Measurements from ENCODE around the gene TEAD4.

Gene TEAD4

DNA sequence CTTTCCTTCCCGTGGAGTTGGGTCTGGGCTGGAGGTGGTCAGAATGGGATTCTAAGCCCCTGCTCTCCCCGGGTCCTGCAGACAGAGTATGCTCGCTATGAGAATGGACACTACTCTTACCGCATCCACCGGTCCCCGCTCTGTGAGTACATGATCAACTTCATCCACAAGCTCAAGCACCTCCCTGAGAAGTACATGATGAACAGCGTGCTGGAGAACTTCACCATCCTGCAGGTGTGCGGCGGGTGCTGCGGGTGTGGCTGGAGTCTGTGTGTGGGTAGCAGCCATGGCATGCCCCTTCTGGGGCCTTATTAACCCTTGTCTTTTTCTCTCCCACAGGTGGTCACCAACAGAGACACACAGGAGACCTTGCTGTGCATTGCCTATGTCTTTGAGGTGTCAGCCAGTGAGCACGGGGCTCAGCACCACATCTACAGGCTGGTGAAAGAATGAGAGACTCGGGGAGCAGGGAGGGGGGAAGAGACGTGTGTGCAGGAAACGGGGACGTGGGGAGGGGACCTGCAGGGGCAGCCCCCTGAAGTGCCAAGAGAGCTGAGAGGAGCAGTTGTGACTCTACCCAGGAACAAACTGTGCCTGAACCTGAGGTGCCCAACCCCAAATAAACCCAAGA is 80.9 kb downstream of the TEAD4 start:
- H3K9ac ChIP-seq (ENCODE audit: insufficient read length): no peak overlapping the region
- no peak overlapping the region for H3K4me3 ChIP-seq
- no peaks in the 10 kb centered on the region for H3K9me3 ChIP-seq (ENCODE audit: low read depth, low read length)
- no peak overlapping the region for H3K27ac ChIP-seq
- TF ChIP-seq FOXP2 (optimal IDR thresholded peaks at IDR 0.05; ENCODE audit: control extremely low read depth, extremely low read length, insufficient read depth): no peak
- TF ChIP-seq POLR2AphosphoS5 (IDR thresholded peaks at IDR 0.05; ENCODE audit: borderline replicate concordance, low read depth, low read length): no peak
- TF ChIP-seq EZH2 (IDR thresholded peaks at IDR 0.05): no peak
- peaks cover 20% of the 10 kb centered on the region; the same call in 1 of the 2 replicates for H3K36me3 ChIP-seq (ENCODE audit: insufficient read depth, low read length)
- DNase-seq (ENCODE audit: low read depth, low spot score): no peak

- H3K4me3 ChIP-seq: no peak overlapping the region
These were observed 81.7 kb downstream of the TEAD4 start for GRCh38 chr12:3040663-3041544.

GRCh38 chr12:3041558-3042164 is 82.5 kb downstream of the TEAD4 start:
- peak; percentile 24 for DNase-seq (ENCODE audit: low read depth, low spot score)
- H3K9me3 ChIP-seq (ENCODE audit: low read depth, low read length): no peaks in the 10 kb centered on the region
- H3K9ac ChIP-seq (ENCODE audit: insufficient read length): no peak overlapping the region
- no peak overlapping the region for H3K4me3 ChIP-seq
- no peak for TF ChIP-seq POLR2AphosphoS5 (IDR thresholded peaks at IDR 0.05; ENCODE audit: borderline replicate concordance, low read depth, low read length)
- H3K36me3 ChIP-seq (ENCODE audit: insufficient read depth, low read length): peaks cover 20% of the 10 kb centered on the region; the same call in 1 of the 2 replicates
- no peak overlapping the region for H3K27ac ChIP-seq

More at GRCh38 chr12:3040663-3041544, 81.7 kb downstream of the TEAD4 start:
- TF ChIP-seq EZH2 (IDR thresholded peaks at IDR 0.05): no peak
- no peak for TF ChIP-seq FOXP2 (optimal IDR thresholded peaks at IDR 0.05; ENCODE audit: control extremely low read depth, extremely low read length, insufficient read depth)
- no peak for TF ChIP-seq POLR2AphosphoS5 (IDR thresholded peaks at IDR 0.05; ENCODE audit: borderline replicate concordance, low read depth, low read length)
- H3K27ac ChIP-seq: no peak overlapping the region
- no peak overlapping the region for H3K9ac ChIP-seq (ENCODE audit: insufficient read length)
- no peaks in the 10 kb centered on the region for H3K9me3 ChIP-seq (ENCODE audit: low read depth, low read length)
- peaks cover 20% of the 10 kb centered on the region; the same call in 1 of the 2 replicates for H3K36me3 ChIP-seq (ENCODE audit: insufficient read depth, low read length)
- no peak for DNase-seq (ENCODE audit: low read depth, low spot score)

- Histone ChIP-seq H3K9ac (ENCODE audit: insufficient read length) (no peak overlapping the region), H3K27ac (no peak overlapping the region), H3K4me3 (no peak overlapping the region), H3K9me3 (ENCODE audit: low read depth, low read length) (no peaks in the 10 kb centered on the region), H3K36me3 (ENCODE audit: insufficient read depth, low read length) (peaks cover 20% of the 10 kb centered on the region; the same call in 1 of the 2 replicates)
- TF ChIP-seq POLR2AphosphoS5 (IDR thresholded peaks at IDR 0.05; ENCODE audit: borderline replicate concordance, low read depth, low read length) (no peak), FOXP2 (optimal IDR thresholded peaks at IDR 0.05; ENCODE audit: control extremely low read depth, extremely low read length, insufficient read depth) (no peak), EZH2 (IDR thresholded peaks at IDR 0.05) (no peak)
- no peak for DNase-seq (ENCODE audit: low read depth, low spot score)
These were observed 83.2 kb downstream of the TEAD4 start for GRCh38 chr12:3042394-3042793.

DNA sequence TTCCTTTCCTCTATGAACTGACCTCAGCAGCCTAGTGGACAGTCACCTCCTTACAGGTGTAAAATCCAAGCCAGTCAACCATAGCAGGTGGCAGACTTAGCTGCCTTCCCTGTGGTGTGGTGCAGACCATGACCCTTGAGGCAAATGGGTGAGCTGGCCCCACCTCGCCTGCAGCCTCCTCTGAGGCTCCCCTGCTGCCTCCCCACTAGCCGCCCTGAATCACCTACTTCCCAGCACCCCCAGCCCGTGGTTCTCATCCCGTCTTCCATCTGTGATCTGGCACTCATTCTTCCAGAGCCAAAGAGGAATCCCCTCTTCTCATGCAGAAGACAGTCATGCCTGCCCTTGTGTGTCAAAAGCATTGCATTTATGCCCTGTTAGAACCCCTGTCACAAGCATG is 83.6 kb downstream of the TEAD4 start:
- no peak overlapping the region for H3K4me3 ChIP-seq
- no peak for TF ChIP-seq POLR2AphosphoS5 (IDR thresholded peaks at IDR 0.05; ENCODE audit: borderline replicate concordance, low read depth, low read length)
- no peak for TF ChIP-seq EZH2 (IDR thresholded peaks at IDR 0.05)
- no peak for TF ChIP-seq FOXP2 (optimal IDR thresholded peaks at IDR 0.05; ENCODE audit: control extremely low read depth, extremely low read length, insufficient read depth)
- no peak overlapping the region for H3K9ac ChIP-seq (ENCODE audit: insufficient read length)
- H3K36me3 ChIP-seq (ENCODE audit: insufficient read depth, low read length): peaks cover 20% of the 10 kb centered on the region; the same call in 1 of the 2 replicates
- no peak for DNase-seq (ENCODE audit: low read depth, low spot score)
- no peak overlapping the region for H3K27ac ChIP-seq
- H3K9me3 ChIP-seq (ENCODE audit: low read depth, low read length): no peaks in the 10 kb centered on the region

GRCh38 chr12:3043406-3043805 is 84.2 kb downstream of the TEAD4 start:
- no peak overlapping the region for H3K4me3 ChIP-seq
- no peaks in the 10 kb centered on the region for H3K9me3 ChIP-seq (ENCODE audit: low read depth, low read length)
- H3K36me3 ChIP-seq (ENCODE audit: insufficient read depth, low read length): peaks cover 15% of the 10 kb centered on the region; the same call in 1 of the 2 replicates
- DNase-seq (ENCODE audit: low read depth, low spot score): no peak
- H3K27ac ChIP-seq: no peak overlapping the region
- no peak for TF ChIP-seq EZH2 (IDR thresholded peaks at IDR 0.05)
- no peak for TF ChIP-seq FOXP2 (optimal IDR thresholded peaks at IDR 0.05; ENCODE audit: control extremely low read depth, extremely low read length, insufficient read depth)
- no peak for TF ChIP-seq POLR2AphosphoS5 (IDR thresholded peaks at IDR 0.05; ENCODE audit: borderline replicate concordance, low read depth, low read length)
- H3K9ac ChIP-seq (ENCODE audit: insufficient read length): no peak overlapping the region

DNA sequence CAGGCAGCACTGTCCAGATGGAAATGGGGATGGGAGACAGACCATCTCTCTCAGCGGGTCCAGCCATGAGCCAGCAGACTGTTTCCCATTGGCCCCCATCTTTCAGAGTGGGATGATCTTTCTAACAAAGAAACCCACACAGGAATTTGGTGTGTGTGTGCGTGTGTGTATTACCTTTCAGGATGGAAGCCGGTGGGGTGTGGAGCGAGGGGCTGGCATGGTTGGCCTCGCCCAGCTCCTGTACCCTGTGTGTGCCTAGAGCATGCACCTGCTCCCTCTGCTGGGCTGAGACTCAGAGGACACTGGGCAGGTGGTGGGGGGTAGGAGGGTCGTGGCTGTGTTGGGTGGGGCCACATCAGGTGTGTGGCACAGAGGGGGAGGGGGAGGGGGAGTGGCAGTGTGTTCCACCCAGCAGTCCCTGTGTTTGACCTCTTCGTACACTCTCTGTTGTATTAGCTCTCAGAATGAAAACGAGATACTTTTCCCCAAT is 85.0 kb downstream of the TEAD4 start:
- TF ChIP-seq FOXP2 (optimal IDR thresholded peaks at IDR 0.05; ENCODE audit: control extremely low read depth, extremely low read length, insufficient read depth) (no peak), EZH2 (IDR thresholded peaks at IDR 0.05) (no peak), POLR2AphosphoS5 (IDR thresholded peaks at IDR 0.05; ENCODE audit: borderline replicate concordance, low read depth, low read length) (no peak)
- Histone ChIP-seq H3K36me3 (ENCODE audit: insufficient read depth, low read length) (peaks cover 10% of the 10 kb centered on the region; the same call in 1 of the 2 replicates), H3K9me3 (ENCODE audit: low read depth, low read length) (no peaks in the 10 kb centered on the region), H3K27ac (no peak overlapping the region), H3K9ac (ENCODE audit: insufficient read length) (no peak overlapping the region), H3K4me3 (no peak overlapping the region)
- DNase-seq (ENCODE audit: low read depth, low spot score): no peak

DNA sequence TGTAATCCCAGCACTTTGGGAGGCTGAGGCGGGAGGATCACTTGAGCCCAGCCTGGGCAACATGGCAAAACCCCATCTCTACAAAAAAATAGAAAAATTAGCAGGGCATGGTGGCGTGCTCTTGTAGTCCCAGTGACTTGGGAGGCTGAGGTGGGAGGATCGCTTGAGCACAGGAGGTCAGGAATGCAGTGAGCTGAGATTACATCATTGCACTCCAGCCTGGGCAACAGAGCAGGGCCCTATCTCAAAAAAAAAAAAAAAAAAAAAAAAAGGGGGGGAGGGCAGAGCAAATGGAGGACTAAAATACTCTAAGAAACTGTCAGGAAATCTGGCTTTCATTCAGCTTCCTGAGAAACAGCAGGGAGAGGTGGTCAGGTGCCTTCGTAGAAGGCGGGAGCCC is 86.3 kb downstream of the TEAD4 start:
- TF ChIP-seq POLR2AphosphoS5 (IDR thresholded peaks at IDR 0.05; ENCODE audit: borderline replicate concordance, low read depth, low read length) (no peak), FOXP2 (optimal IDR thresholded peaks at IDR 0.05; ENCODE audit: control extremely low read depth, extremely low read length, insufficient read depth) (no peak), EZH2 (IDR thresholded peaks at IDR 0.05) (no peak)
- DNase-seq (ENCODE audit: low read depth, low spot score): no peak
- Histone ChIP-seq H3K27ac (no peak overlapping the region), H3K36me3 (ENCODE audit: insufficient read depth, low read length) (peaks cover 8% of the 10 kb centered on the region; the same call in 1 of the 2 replicates), H3K9ac (ENCODE audit: insufficient read length) (no peak overlapping the region), H3K4me3 (no peak overlapping the region), H3K9me3 (ENCODE audit: low read depth, low read length) (no peaks in the 10 kb centered on the region)

Data from SK-N-MC (cell line).